HCT116 (cell line): ENCODE measurements around the gene YEATS4. TPM values are rescaled to one million over a fixed set of nuclear protein-coding genes. Genes with fewer than 3 reads are reported as not detected.
"Not testable (repeated sequence)": the region's sequence is repeated elsewhere in the genome, so short reads cannot be mapped to it uniquely, and the experiment has no call there.

ENCODE experiments used
- ATAC-seq: fragments of 200-7000 bp; cut with Tn5 transposase; 2 replicates; pipeline ENCODE4 v1.9.1; 2020; ENCODE audit warnings: mild to moderate bottlenecking, moderate library complexity
- BruUV-seq: library from RNA; stranded (reverse); fragments of 400-500 nt; replicated peaks from 2 replicates; lab custom pipeline; 2021; lab: Mats Ljungman, UMichigan
- CTCF ChIA-PET: fragments of 300-600 bp; sonication (Branson Sonifier 250); formaldehyde crosslinking; loops from one replicate; lab custom pipeline; 2021; ENCODE audit warnings: antibody characterized with exemption; lab: Charles Lee
- POLR2A ChIA-PET: fragments of 300-600, 350-600 bp; sonication (Branson Sonifier 250); formaldehyde crosslinking; loops from one replicate; lab custom pipeline; 2021; ENCODE audit warnings: antibody characterized with exemption; lab: Charles Lee
- RAD21 ChIA-PET, 2 experiments: fragments of 300-600 bp; sonication (Branson Sonifier 250); formaldehyde crosslinking; loops; one replicate each; lab custom pipeline; 2023; ENCODE audit warnings: low total read pairs in 2 of 2; ENCODE audit not compliant: uncharacterized antibody in 2 of 2, unreplicated experiment in 2 of 2, low non-redundant PET in 1 of 2; lab: Charles Lee
- DNase-seq: peaks from one replicate; pipeline ENCODE4 v3.0.0-alpha.2; 2010; ENCODE audit warnings: low read depth, low spot score
- H2AFZ ChIP-seq: fragments of 200-600 bp; shearing (Covaris generic), sonication (generic); 2 replicates; pipeline ENCODE4 v1.6.1; 2017; ENCODE audit warnings: low read depth, mixed run types, mixed read lengths, antibody characterized with exemption, low read length; ENCODE audit not compliant: poor library complexity, severe bottlenecking
- H3K27ac ChIP-seq: 2 replicates; pipeline ENCODE4 v1.5.1; 2012; ENCODE audit warnings: low read depth, low read length
- H3K27me3 ChIP-seq: fragments of 200-600 bp; sonication (generic); 2 replicates; pipeline ENCODE4 v1.6.1; 2016; ENCODE audit warnings: mixed run types, low read length, mixed read lengths; ENCODE audit not compliant: insufficient read depth
- H3K36me3 ChIP-seq, 2 experiments: fragments of 200-500 bp in 1 of 2; fragments of 200-600 bp in 1 of 2; sonication (Bioruptor generic) in 1 of 2; sonication (generic) in 1 of 2; 2 replicates each; pipeline versions ENCODE4 v1.5.1 to v1.6.1; 2014 to 2016; ENCODE audit warnings: low read length in 2 of 2, inconsistent platforms in 1 of 2, mixed read lengths in 1 of 2, mixed run types in 1 of 2; ENCODE audit not compliant: insufficient read depth in 2 of 2, control insufficient read depth in 1 of 2
- H3K4me1 ChIP-seq, 2 experiments: fragments of 200-600 bp in 1 of 2; sonication (generic) in 1 of 2; 2 replicates each; pipeline versions ENCODE4 v1.5.1 to v1.6.1; 2012 to 2017; ENCODE audit warnings: low read length in 2 of 2, inconsistent platforms in 1 of 2, mild to moderate bottlenecking in 1 of 2, mixed read lengths in 1 of 2, mixed run types in 1 of 2, moderate library complexity in 1 of 2; ENCODE audit not compliant: insufficient read depth in 2 of 2, control insufficient read depth in 1 of 2
- H3K4me2 ChIP-seq: fragments of 200-600 bp; sonication (generic); 2 replicates; pipeline ENCODE4 v1.6.1; 2017; ENCODE audit warnings: mixed run types, low read length, mixed read lengths
- H3K4me3 ChIP-seq, 2 experiments: fragments of 200-600 bp in 1 of 2; sonication (generic) in 1 of 2; replicated peaks in 1 of 2; 2 replicates each; pipeline ENCODE4 v1.5.1; 2011 to 2016; ENCODE audit warnings: low read length in 2 of 2, control low read depth in 1 of 2, low read depth in 1 of 2, mild to moderate bottlenecking in 1 of 2, mixed read lengths in 1 of 2, mixed run types in 1 of 2
- H3K79me2 ChIP-seq: fragments of 200-600 bp; sonication (generic); 2 replicates; pipeline ENCODE4 v1.6.1; 2017; ENCODE audit warnings: mild to moderate bottlenecking, mixed run types, low read length, moderate library complexity, mixed read lengths; ENCODE audit not compliant: insufficient read depth
- H3K9ac ChIP-seq: fragments of 200-600 bp; sonication (generic); 2 replicates; pipeline ENCODE4 v1.6.1; 2016; ENCODE audit warnings: low read length, mixed read lengths
- H3K9me2 ChIP-seq: fragments of 200-600 bp; sonication (generic), shearing (Covaris generic); 2 replicates; pipeline ENCODE4 v1.6.1; 2017; ENCODE audit warnings: mixed run types, mild to moderate bottlenecking, moderate library complexity; ENCODE audit not compliant: insufficient read depth
- H3K9me3 ChIP-seq, 2 experiments: fragments of 200-500 bp in 1 of 2; fragments of 200-600 bp in 1 of 2; sonication (Bioruptor generic) in 1 of 2; sonication (generic) in 1 of 2; 2 replicates each; pipeline ENCODE4 v1.6.1; 2014 to 2017; ENCODE audit warnings: low read length in 2 of 2, mixed read lengths in 2 of 2, inconsistent platforms in 1 of 2, low read depth in 1 of 2, mild to moderate bottlenecking in 1 of 2, mixed run types in 1 of 2, moderate library complexity in 1 of 2; ENCODE audit not compliant: control insufficient read depth in 1 of 2, insufficient read depth in 1 of 2
- H4K20me1 ChIP-seq: fragments of 200-600 bp; sonication (generic), shearing (Covaris generic); 2 replicates; pipeline ENCODE4 v1.6.1; 2017; ENCODE audit warnings: mixed run types, mild to moderate bottlenecking, moderate library complexity; ENCODE audit not compliant: insufficient read depth
- CEBPB ChIP-seq: IDR thresholded peaks from 2 replicates; pipeline ENCODE4 v1.6.1; 2012; ENCODE audit warnings: low read depth
- EGR1 ChIP-seq: IDR thresholded peaks from 2 replicates; pipeline ENCODE4 v1.6.1; 2012; ENCODE audit warnings: low read depth
- ELF1 ChIP-seq: IDR thresholded peaks from 2 replicates; pipeline ENCODE4 v1.6.1; 2012; ENCODE audit warnings: low read depth, borderline replicate concordance
- EZH2 ChIP-seq: fragments of 200-600 bp; sonication (generic); IDR thresholded peaks from 2 replicates; pipeline ENCODE4 v1.6.1; 2017; ENCODE audit warnings: antibody characterized with exemption, mixed run types
- EZH2phosphoT487 ChIP-seq: fragments of 200-600 bp; IDR thresholded peaks from 2 replicates; pipeline ENCODE4 v1.6.1; 2018; ENCODE audit warnings: antibody characterized with exemption, borderline replicate concordance
- FOSL1 ChIP-seq: IDR thresholded peaks from 2 replicates; pipeline ENCODE4 v1.6.1; 2012; ENCODE audit warnings: low read depth
- JUND ChIP-seq: IDR thresholded peaks from 2 replicates; pipeline ENCODE4 v1.6.1; 2012
- MAX ChIP-seq: IDR thresholded peaks from 2 replicates; pipeline ENCODE4 v1.6.1; 2012
- POLR2A ChIP-seq: IDR thresholded peaks from 2 replicates; pipeline ENCODE4 v1.7.0; 2011; ENCODE audit warnings: borderline replicate concordance; ENCODE audit not compliant: insufficient read depth, insufficient read length; ENCODE audit errors: extremely low read depth
- POLR2AphosphoS5 ChIP-seq: IDR thresholded peaks from 2 replicates; pipeline ENCODE4 v1.6.1; 2011; ENCODE audit warnings: mild to moderate bottlenecking, low read depth, low read length, moderate library complexity
- RAD21 ChIP-seq: IDR thresholded peaks from 2 replicates; pipeline ENCODE4 v1.6.1; 2012; ENCODE audit warnings: low read depth, mild to moderate bottlenecking
- SIN3A ChIP-seq: IDR thresholded peaks from 2 replicates; pipeline ENCODE4 v1.6.1; 2012; ENCODE audit warnings: low read depth
- SRF ChIP-seq: IDR thresholded peaks from 2 replicates; pipeline ENCODE4 v1.6.1; 2012; ENCODE audit warnings: low read depth
- TCF7L2 ChIP-seq: IDR thresholded peaks from 2 replicates; pipeline ENCODE4 v1.7.0; 2011; ENCODE audit warnings: borderline replicate concordance, inconsistent platforms; ENCODE audit not compliant: insufficient read depth, insufficient read length; ENCODE audit errors: extremely low read depth
- ZBTB33 ChIP-seq: IDR thresholded peaks from 2 replicates; pipeline ENCODE4 v1.6.1; 2011; ENCODE audit warnings: mild to moderate bottlenecking, low read length, moderate library complexity; ENCODE audit not compliant: insufficient replicate concordance; ENCODE audit errors: extremely low read depth
- ZFX ChIP-seq: fragments of 450-650 bp; IDR thresholded peaks from 2 replicates; pipeline ENCODE4 v1.6.1; 2017
- ZNF274 ChIP-seq: fragments of 200-500 bp; sonication (Bioruptor generic); IDR thresholded peaks from 2 replicates; pipeline ENCODE4 v1.6.1; 2014; ENCODE audit warnings: mild to moderate bottlenecking, low read depth, low read length, inconsistent platforms
- intact Hi-C: fragments of 100-400 bp; cut with micrococcal nuclease; formaldehyde crosslinking; loops from 2 replicates; pipeline ENCODE4 v1.10.0; 2022
- total RNA-seq: library from RNA; stranded (reverse); gene quantifications from one replicate; pipeline ENCODE4 v1.2.1, GENCODE V29; 2021; ENCODE audit not compliant: unreplicated experiment
- TF ChIP-seq, protein P1 (sequence below): IDR thresholded peaks from 2 replicates; pipeline ENCODE4 v1.6.1; 2012; ENCODE audit warnings: low read depth

The YEATS4 gene
- total RNA-seq, 1 experiment from 2014 or later: 32.0 TPM

GRCh38 chr12:69317233-69317632 lies 42.3 kb upstream of the YEATS4 start:
- H3K27ac ChIP-seq, H2AFZ ChIP-seq, H3K36me3 ChIP-seq, H3K4me2 ChIP-seq, H3K4me3 ChIP-seq, DNase-seq, BruUV-seq, ATAC-seq, H3K9me3 ChIP-seq, H3K4me1 ChIP-seq, CTCF ChIA-PET, RAD21 ChIA-PET, intact Hi-C loops, H3K27me3 ChIP-seq, H3K79me2 ChIP-seq, POLR2A ChIA-PET, H3K9me2 ChIP-seq, H3K9ac ChIP-seq, H4K20me1 ChIP-seq: not testable (repeated sequence)

GRCh38 chr12:69318225-69318624 lies 41.3 kb upstream of the YEATS4 start:
- ChIA-PET RAD21 (no interaction called here), CTCF (no interaction called here), POLR2A (no interaction called here)
- Histone ChIP-seq H3K4me2 (no peak overlapping the region), H3K27me3 (no peaks in the 10 kb centered on the region), H2AFZ (no peak overlapping the region), H3K4me1 (no peaks in the 10 kb centered on the region), H3K9me2 (no peaks in the 10 kb centered on the region), H3K27ac (no peak overlapping the region), H3K4me3 (no peak overlapping the region), H3K79me2 (no peaks in the 10 kb centered on the region), H3K9ac (no peak overlapping the region), H3K36me3 (no peaks in the 10 kb centered on the region), H3K9me3 (no peaks in the 10 kb centered on the region), H4K20me1 (no peaks in the 10 kb centered on the region)
- intact Hi-C loops: no loop called here
- no peak for ATAC-seq
- no peak for DNase-seq
- BruUV-seq: no TSS peak
- TF ChIP-seq FOSL1 (no peak), EGR1 (no peak), POLR2A (no peak), MAX (no peak), SIN3A (no peak), SRF (no peak), CEBPB (no peak), ZBTB33 (no peak), JUND (no peak), ZNF274 (no peak), ZFX (no peak), EZH2phosphoT487 (no peak), RAD21 (no peak), TCF7L2 (no peak), ELF1 (no peak), POLR2AphosphoS5 (no peak), EZH2 (no peak)
- TF ChIP-seq, protein P1, sequence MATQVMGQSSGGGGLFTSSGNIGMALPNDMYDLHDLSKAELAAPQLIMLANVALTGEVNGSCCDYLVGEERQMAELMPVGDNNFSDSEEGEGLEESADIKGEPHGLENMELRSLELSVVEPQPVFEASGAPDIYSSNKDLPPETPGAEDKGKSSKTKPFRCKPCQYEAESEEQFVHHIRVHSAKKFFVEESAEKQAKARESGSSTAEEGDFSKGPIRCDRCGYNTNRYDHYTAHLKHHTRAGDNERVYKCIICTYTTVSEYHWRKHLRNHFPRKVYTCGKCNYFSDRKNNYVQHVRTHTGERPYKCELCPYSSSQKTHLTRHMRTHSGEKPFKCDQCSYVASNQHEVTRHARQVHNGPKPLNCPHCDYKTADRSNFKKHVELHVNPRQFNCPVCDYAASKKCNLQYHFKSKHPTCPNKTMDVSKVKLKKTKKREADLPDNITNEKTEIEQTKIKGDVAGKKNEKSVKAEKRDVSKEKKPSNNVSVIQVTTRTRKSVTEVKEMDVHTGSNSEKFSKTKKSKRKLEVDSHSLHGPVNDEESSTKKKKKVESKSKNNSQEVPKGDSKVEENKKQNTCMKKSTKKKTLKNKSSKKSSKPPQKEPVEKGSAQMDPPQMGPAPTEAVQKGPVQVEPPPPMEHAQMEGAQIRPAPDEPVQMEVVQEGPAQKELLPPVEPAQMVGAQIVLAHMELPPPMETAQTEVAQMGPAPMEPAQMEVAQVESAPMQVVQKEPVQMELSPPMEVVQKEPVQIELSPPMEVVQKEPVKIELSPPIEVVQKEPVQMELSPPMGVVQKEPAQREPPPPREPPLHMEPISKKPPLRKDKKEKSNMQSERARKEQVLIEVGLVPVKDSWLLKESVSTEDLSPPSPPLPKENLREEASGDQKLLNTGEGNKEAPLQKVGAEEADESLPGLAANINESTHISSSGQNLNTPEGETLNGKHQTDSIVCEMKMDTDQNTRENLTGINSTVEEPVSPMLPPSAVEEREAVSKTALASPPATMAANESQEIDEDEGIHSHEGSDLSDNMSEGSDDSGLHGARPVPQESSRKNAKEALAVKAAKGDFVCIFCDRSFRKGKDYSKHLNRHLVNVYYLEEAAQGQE: no peak
